Naive thymus-derived CD8-positive, alpha-beta T cell (primary cell): Measurements from ENCODE around the gene ZCCHC10. TPM values are rescaled to one million over a fixed set of nuclear protein-coding genes. Genes with fewer than 3 reads are reported as not detected.

ENCODE experiments used
- polyA plus RNA-seq, 3 donors: library from polyadenylated mRNA; unstranded; fragments of 300-500 nt; fragmentation: Illumina TruSeq; gene quantifications; one replicate each; pipeline ENCODE4 v1.2.3, GENCODE V29; 2021
- total RNA-seq, 8 experiments: library from RNA in 2 of 8; stranded (reverse) in 2 of 8; gene quantifications; one replicate each; pipeline ENCODE4 v1.2.3 and lab custom pipeline; 2021 to 2026

Gene ZCCHC10
- total and polyA plus RNA-seq, 5 experiments from 2014 or later = 17.8 to 36.9 (median 28.7) TPM

Other genes with a start within 250 kb of the ZCCHC10 start
- 1 to 10 TPM; 5.8 to 6.6 TPM for gene SEPTIN8, start 249.3 kb downstream of the ZCCHC10 start, total RNA-seq
- gene SEPTIN8, start 249.3 kb downstream of the ZCCHC10 start, polyA plus RNA-seq = 1 to 10 TPM in 2 of 3 donors, under 1 TPM in 1; 0.82 to 1.2 (median 1.1) TPM
- gene SOWAHA, start 213.2 kb downstream of the ZCCHC10 start, total RNA-seq = not detected
- not detected for gene SOWAHA, start 213.2 kb downstream of the ZCCHC10 start, polyA plus RNA-seq
- not detected for gene SHROOM1, start 195.9 kb downstream of the ZCCHC10 start, total RNA-seq
- gene SHROOM1, start 195.9 kb downstream of the ZCCHC10 start, polyA plus RNA-seq = not detected
- 1 to 10 TPM; 1.2 to 1.7 TPM for gene GDF9, start 160.1 kb downstream of the ZCCHC10 start, total RNA-seq
- gene GDF9, start 160.1 kb downstream of the ZCCHC10 start, polyA plus RNA-seq = under 1 TPM in 2 of 3 donors, not detected in 1; 0.30 to 0.45 TPM
- gene UQCRQ, start 159.9 kb downstream of the ZCCHC10 start, total RNA-seq = 100 to 1,000 TPM; 101 to 114 TPM
- gene UQCRQ, start 159.9 kb downstream of the ZCCHC10 start, polyA plus RNA-seq = 100 to 1,000 TPM; 594 to 702 (median 638) TPM
- 1 to 10 TPM; 4.7 to 6.8 TPM for gene LEAP2, start 152.9 kb downstream of the ZCCHC10 start, total RNA-seq
- 1 to 10 TPM in 1 of 3 donors, under 1 TPM in 2; 0.64 to 2.1 (median 0.77) TPM for gene LEAP2, start 152.9 kb downstream of the ZCCHC10 start, polyA plus RNA-seq
- gene AFF4, start 62.9 kb downstream of the ZCCHC10 start, total RNA-seq = 10 to 100 TPM; 70.3 to 74.4 TPM
- 10 to 100 TPM; 16.5 to 20.9 (median 17.7) TPM for gene AFF4, start 62.9 kb downstream of the ZCCHC10 start, polyA plus RNA-seq
- 10 to 100 TPM; 64.0 to 73.3 TPM for gene HSPA4, start 25.5 kb upstream of the ZCCHC10 start, total RNA-seq
- gene HSPA4, start 25.5 kb upstream of the ZCCHC10 start, polyA plus RNA-seq = 10 to 100 TPM; 32.8 to 40.4 (median 37.7) TPM